ENCODE results near the gene NDUFA3. TPM values are rescaled to one million over a fixed set of nuclear protein-coding genes. Genes with fewer than 3 reads are reported as not detected.
"Not testable (repeated sequence)": the region's sequence is repeated elsewhere in the genome, so short reads cannot be mapped to it uniquely, and the experiment has no call there.

The NDUFA3 gene
- total RNA-seq, 2 experiments from 2014 or later = 128 to 148 TPM

DNA sequence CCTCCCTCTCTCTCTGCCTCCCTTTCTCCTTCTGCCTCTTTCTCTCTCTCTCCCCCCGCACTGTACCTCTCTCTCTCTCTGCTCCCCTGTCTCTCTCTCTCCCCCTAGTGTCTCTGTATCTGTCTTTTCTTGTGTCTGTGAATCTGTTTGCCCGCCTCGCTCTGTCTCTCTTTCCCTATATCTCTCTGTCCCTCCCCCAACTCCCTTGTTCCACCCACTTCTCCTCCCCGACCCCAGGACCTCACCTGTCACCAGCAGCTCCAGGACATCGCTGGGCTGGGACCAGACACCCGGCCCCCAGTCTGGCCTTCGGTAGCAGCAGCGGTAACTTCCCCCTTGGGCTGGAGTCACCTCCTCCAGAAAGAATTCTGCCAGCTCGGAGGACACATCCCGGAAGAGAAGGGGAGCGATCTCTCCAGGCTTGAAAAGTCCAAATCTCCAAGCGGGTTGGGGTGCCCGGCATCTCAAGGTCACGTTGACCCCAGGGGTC lies 6.0 kb upstream of the NDUFA3 start:
- H3K36me3 Mint-ChIP-seq (ENCODE audit: low read depth) = no peaks in the 10 kb centered on the region
- peaks cover 19% of the 10 kb centered on the region for H3K27me3 Mint-ChIP-seq
- DNase-seq = peak; percentile 28
- ChIA-PET CTCF (interaction anchor here (0.7 to 0.8 kb wide), 3 partner anchors 13 to 656 kb away, joined by 3 read pairs; no protein-coding TSS in a partner anchor), POLR2A (no interaction called here)
- H3K27ac Mint-ChIP-seq = peak overlapping the region; percentile 3
- peak overlapping the region; percentile 4 for H3K4me3 Mint-ChIP-seq
- peaks cover 3% of the 10 kb centered on the region for H3K9me3 Mint-ChIP-seq
- peaks cover 21% of the 10 kb centered on the region for H3K4me1 Mint-ChIP-seq

DNA sequence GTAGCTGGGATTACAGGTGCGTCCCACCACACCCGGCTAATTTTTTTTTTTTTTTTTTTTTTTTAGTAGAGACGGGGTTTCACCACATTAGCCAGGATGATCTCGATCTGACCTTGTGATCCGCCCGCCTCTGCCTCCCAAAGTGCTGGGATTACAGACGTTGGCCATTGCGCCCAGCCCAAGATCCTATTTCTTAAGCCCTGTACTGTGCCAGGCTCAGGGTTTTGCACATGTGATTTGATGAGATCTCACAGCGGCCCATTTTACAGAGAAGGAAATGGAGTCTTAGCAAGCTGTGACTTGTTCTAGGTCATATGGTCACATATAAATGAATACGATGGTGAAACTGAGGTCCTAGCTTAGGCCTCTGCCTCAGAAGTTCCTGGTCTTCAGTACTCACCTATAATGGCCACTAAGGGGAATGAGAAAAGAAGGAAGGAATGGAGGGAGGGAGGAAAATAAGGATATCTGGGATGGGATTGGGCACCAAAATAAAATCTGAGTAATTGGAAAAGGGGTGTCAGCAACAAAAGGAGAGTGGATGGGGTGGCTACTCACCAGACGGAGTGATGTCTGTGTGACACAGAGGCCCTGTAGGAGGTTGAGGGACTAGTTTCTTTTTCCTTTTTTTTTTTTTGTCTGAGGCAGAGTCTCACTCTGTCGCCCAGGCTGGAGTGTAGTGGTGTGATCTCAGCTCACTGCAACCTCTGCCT lies 3.3 kb upstream of the NDUFA3 start:
- Mint-ChIP-seq H3K27me3 (peaks cover 12% of the 10 kb centered on the region), H3K36me3 (ENCODE audit: low read depth) (no peaks in the 10 kb centered on the region), H3K9me3 (peaks cover under 1% of the 10 kb centered on the region), H3K4me3 (no peak overlapping the region), H3K27ac (no peak overlapping the region), H3K4me1 (peaks cover 32% of the 10 kb centered on the region)
- ChIA-PET POLR2A (no interaction called here), CTCF (no interaction called here)
- no peak for DNase-seq

- CTCF ChIA-PET; H3K36me3 Mint-ChIP-seq (ENCODE audit: low read depth); DNase-seq; POLR2A ChIA-PET; H3K27ac Mint-ChIP-seq; H3K27me3 Mint-ChIP-seq; H3K9me3 Mint-ChIP-seq; H3K4me3 Mint-ChIP-seq: not testable (repeated sequence)
- H3K4me1 Mint-ChIP-seq = peaks cover 28% of the 10 kb centered on the region
Measured at GRCh38 chr19:54099903-54100255, 2.8 kb upstream of the NDUFA3 start.

DNA sequence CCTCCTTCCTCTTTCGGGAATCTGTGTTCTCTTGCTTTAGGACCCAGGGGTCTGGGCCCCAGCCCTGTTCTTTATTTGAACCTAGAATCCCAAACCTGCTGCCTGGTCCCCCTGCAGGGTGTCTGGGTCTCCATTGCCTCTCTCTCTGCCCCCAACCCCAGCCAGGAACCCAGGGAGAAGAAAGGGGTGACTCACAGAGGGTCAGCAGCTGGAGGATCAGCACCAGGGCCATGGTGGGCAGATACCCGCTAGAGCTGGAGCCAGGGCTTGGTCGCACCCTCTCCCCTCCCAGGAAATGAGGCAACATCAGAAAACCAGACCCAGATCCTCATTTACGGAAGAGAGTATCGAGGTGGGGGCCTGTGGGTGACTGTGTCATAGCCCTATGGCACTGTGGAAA lies 2.1 kb upstream of the NDUFA3 start, which contains the start of gene OSCAR:
TSS of gene OSCAR (minus strand) at position 243 of the 400 bp plus-strand sequence. CDS start at position 232, 11 bp downstream.
- Mint-ChIP-seq H3K36me3 (ENCODE audit: low read depth) (no peaks in the 10 kb centered on the region), H3K4me3 (peak within 1 kb of the TSS; percentile 22), H3K27ac (peak within 1 kb of the TSS; percentile 63), H3K9me3 (no peaks in the 10 kb centered on the region), H3K4me1 (peaks cover 31% of the 10 kb centered on the region), H3K27me3 (peaks cover 8% of the 10 kb centered on the region)
- ChIA-PET POLR2A (no interaction called here), CTCF (no interaction called here)
- no peak for DNase-seq

DNA sequence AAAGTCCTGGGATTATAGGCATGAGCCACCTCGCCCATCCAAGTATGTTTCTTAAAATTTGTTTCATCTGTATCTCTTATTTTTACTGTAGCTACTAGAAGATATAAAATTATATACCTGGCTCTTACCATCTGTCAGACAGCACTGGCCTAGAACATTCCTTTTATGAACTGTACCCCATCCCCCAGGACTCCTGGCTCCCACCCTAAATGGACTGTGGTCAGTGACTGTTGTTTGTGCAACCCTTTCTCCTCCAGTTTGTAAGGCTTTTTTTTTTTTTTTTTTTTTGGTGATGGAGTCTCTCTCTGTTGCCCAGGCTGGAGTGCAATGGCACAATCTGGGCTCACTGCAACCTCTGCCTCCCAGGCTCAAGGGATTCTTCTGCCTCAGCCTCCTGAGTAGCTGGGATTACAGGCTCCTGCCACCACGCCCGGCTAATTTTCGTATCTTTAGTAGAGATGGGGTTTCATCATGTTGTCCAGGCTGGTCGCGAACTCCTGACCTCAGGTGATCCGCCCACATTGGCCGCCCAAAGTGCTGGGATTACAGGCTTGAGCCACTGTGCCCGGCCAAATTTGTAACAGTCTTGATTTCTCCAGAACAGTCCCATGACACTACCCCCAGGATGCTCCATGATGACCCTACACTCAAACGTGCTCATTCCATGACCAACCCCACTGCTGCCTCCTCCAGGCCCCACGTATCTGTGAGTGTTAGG lies 2.5 kb downstream of the NDUFA3 start:
- no peak for DNase-seq
- Mint-ChIP-seq H3K27ac (no peak overlapping the region), H3K36me3 (ENCODE audit: low read depth) (peaks cover 22% of the 10 kb centered on the region), H3K27me3 (no peaks in the 10 kb centered on the region), H3K9me3 (no peaks in the 10 kb centered on the region), H3K4me1 (peaks cover 27% of the 10 kb centered on the region), H3K4me3 (no peak overlapping the region)
- ChIA-PET CTCF (no interaction called here), POLR2A (no interaction called here)

DNA sequence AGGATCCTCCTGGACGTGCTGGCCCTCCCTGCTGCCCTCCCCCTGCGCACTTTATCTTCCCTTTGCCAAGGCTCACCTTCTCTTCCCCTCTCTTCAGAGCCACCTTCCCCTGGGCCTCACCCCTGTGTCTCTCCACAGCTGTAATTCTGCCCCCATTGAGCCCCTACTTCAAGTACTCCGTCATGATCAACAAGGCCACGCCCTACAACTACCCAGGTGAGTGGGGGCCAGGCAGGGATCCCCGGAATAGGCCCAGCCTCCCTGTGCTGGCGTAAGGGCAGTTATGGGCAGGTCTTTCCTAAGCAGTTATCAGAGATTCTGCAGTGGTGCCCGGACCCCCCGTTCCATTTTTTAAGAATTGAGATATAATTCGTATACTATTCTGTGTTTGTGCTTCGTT lies 3.1 kb downstream of the NDUFA3 start:
- DNase-seq = no peak
- Mint-ChIP-seq H3K9me3 (no peaks in the 10 kb centered on the region), H3K4me1 (peaks cover 29% of the 10 kb centered on the region), H3K4me3 (no peak overlapping the region), H3K27me3 (no peaks in the 10 kb centered on the region), H3K27ac (no peak overlapping the region), H3K36me3 (ENCODE audit: low read depth) (peaks cover 28% of the 10 kb centered on the region)
- POLR2A ChIA-PET = no interaction called here
- CTCF ChIA-PET = no interaction called here

GRCh38 chr19:54106716-54107115 lies 4.1 kb downstream of the NDUFA3 start:
- Mint-ChIP-seq H3K4me3 (no peak overlapping the region), H3K9me3 (no peaks in the 10 kb centered on the region), H3K27me3 (no peaks in the 10 kb centered on the region), H3K4me1 (peaks cover 28% of the 10 kb centered on the region), H3K27ac (peak overlapping the region; percentile 57), H3K36me3 (ENCODE audit: low read depth) (peaks cover 32% of the 10 kb centered on the region)
- DNase-seq = no peak
- ChIA-PET POLR2A (no interaction called here), CTCF (interaction anchor here (1.2 kb wide), 1 partner anchor 11 kb away, joined by 3 read pairs; no protein-coding TSS in a partner anchor)

GRCh38 chr19:54107876-54108490 lies 5.3 kb downstream of the NDUFA3 start:
- H3K4me3 Mint-ChIP-seq = no peak overlapping the region
- ChIA-PET CTCF (interaction anchor here (1.2 kb wide), 1 partner anchor 10 kb away, joined by 3 read pairs; no protein-coding TSS in a partner anchor), POLR2A (no interaction called here)
- H3K36me3 Mint-ChIP-seq (ENCODE audit: low read depth) = peaks cover 35% of the 10 kb centered on the region
- H3K4me1 Mint-ChIP-seq = peaks cover 23% of the 10 kb centered on the region
- no peak overlapping the region for H3K27ac Mint-ChIP-seq
- no peak for DNase-seq
- H3K9me3 Mint-ChIP-seq = no peaks in the 10 kb centered on the region
- no peaks in the 10 kb centered on the region for H3K27me3 Mint-ChIP-seq

DNA sequence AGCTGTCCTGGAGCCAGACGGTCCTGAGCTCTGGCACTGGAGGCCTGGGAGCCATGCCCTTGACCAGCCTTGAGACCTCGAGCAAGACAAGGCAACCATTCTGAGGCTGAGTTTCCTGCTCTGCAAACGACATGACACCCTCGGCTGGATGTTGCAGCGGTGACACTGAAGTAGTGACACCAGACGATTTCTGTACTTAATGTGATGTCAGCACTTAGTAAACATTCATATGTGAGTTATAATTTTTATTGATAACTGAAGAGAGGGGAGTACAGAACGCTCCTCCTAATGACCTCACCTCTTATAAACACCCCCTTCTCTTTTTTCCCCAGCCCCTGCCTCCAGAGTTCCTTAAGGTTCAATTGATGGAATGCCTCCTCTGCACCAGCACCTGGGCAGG lies 5.8 kb downstream of the NDUFA3 start:
- ChIA-PET POLR2A (no interaction called here), CTCF (no interaction called here)
- Mint-ChIP-seq H3K4me3 (no peak overlapping the region), H3K27ac (no peak overlapping the region), H3K4me1 (peaks cover 23% of the 10 kb centered on the region), H3K9me3 (no peaks in the 10 kb centered on the region), H3K27me3 (no peaks in the 10 kb centered on the region), H3K36me3 (ENCODE audit: low read depth) (peaks cover 39% of the 10 kb centered on the region)
- DNase-seq = no peak

GRCh38 chr19:54109651-54110050 lies 7.0 kb downstream of the NDUFA3 start:
- no peaks in the 10 kb centered on the region for H3K9me3 Mint-ChIP-seq
- H3K36me3 Mint-ChIP-seq (ENCODE audit: low read depth) = peaks cover 47% of the 10 kb centered on the region
- H3K27me3 Mint-ChIP-seq = no peaks in the 10 kb centered on the region
- H3K4me1 Mint-ChIP-seq = peaks cover 26% of the 10 kb centered on the region
- DNase-seq = no peak
- CTCF ChIA-PET = no interaction called here
- H3K27ac Mint-ChIP-seq = no peak overlapping the region
- no peak overlapping the region for H3K4me3 Mint-ChIP-seq
- POLR2A ChIA-PET = no interaction called here

DNA sequence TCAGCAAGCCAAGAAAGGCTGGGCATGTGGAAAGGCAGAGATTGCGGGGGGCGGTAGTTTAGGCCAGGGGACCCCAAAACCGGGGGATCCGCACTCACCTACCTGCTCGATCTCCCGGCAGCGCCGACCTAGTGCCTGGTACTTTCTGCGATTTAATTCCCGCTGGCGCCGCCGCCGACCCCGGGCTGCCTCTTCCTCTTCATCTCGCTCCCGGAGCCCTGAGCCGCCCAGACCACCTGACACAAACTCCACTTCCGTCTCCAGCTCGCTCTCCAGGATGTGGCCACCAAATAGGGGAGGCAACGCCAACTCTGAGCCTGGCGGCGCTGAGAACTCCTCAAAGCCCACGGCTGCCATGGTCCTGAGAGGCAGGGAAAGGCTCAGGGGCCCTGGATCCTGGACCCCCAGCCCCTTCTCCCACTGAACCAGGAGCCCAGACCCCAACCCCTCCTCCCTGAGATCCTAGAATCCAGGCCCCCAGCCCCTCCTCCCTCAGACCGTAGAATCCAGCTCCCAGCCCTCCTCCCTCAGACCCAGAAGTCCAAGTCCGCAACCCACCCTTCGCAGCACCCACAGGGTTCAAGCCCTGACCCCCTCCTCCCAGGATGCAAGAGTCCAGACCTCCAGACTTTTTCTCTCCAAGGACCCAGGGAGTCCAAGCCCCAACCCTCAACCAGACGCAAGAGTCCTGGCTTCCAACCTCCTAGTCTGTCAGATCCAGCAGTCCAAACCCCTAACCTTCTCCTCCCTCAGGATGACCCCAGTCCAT lies 11.9 kb downstream of the NDUFA3 start:
- peak overlapping the region; percentile 91 for H3K27ac Mint-ChIP-seq
- peaks cover 35% of the 10 kb centered on the region for H3K36me3 Mint-ChIP-seq (ENCODE audit: low read depth)
- no peaks in the 10 kb centered on the region for H3K9me3 Mint-ChIP-seq
- ChIA-PET CTCF (interaction anchor here (0.7 to 2.0 kb wide), 6 partner anchors 11 to 240 kb away, joined by 3 to 10 read pairs (median 4); partner anchors contain the start of gene CNOT3), POLR2A (interaction anchor here (0.5 to 2.2 kb wide), 3 partner anchors 9 to 319 kb away, joined by 3 to 13 read pairs (median 6); partner anchors contain the start of gene CNOT3)
- H3K4me3 Mint-ChIP-seq = peak overlapping the region; percentile 87
- H3K27me3 Mint-ChIP-seq = no peaks in the 10 kb centered on the region
- peak; percentile 74 for DNase-seq
- peaks cover 35% of the 10 kb centered on the region for H3K4me1 Mint-ChIP-seq

All from activated CD4-positive, alpha-beta T cell treated with anti-CD3 and anti-CD28 coated beads, Interleukin-2, amount 10 ng/mL, durations not matched to agents 7 days and 5 days (primary cell).